GM18505 (cell line): ENCODE data around the gene MRPL40.

Experiments used
- ATAC-seq: cut with Tn5 transposase; IDR thresholded peaks from one replicate; pipeline ENCODE4 v1.9.1; 2021; ENCODE audit not compliant: unreplicated experiment
- POLR2A ChIP-seq: IDR thresholded peaks from 4 replicates; pipeline ENCODE4 v1.6.1; 2011; ENCODE audit warnings: borderline replicate concordance; ENCODE audit not compliant: insufficient read depth, insufficient read length; ENCODE audit errors: extremely low read depth

MRPL40 gene

DNA sequence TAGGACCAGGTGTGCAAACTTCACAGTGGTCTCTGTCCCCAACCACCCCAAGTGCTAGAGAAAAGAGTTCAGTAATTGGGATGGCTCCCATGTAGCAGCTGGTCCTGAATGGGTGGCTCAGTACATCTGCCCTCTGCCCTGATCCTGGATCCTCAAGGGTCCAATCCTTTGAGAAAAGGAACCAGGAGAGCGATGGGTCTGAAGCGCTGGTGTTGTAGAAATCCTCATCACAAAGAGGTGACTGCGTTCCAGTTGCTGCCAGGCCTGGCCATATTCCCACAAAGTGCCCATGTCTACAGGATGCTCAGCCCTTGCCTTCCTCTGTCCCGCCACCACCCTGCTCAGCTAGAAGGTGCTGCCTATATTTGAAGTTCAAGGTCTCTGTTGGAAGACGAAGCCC lies 21.4 kb downstream of the MRPL40 start:
- no peak for TF ChIP-seq POLR2A
- no peak for ATAC-seq

GRCh38 chr22:19454156-19454555 lies 21.8 kb downstream of the MRPL40 start:
- no peak for TF ChIP-seq POLR2A
- no peak for ATAC-seq

DNA sequence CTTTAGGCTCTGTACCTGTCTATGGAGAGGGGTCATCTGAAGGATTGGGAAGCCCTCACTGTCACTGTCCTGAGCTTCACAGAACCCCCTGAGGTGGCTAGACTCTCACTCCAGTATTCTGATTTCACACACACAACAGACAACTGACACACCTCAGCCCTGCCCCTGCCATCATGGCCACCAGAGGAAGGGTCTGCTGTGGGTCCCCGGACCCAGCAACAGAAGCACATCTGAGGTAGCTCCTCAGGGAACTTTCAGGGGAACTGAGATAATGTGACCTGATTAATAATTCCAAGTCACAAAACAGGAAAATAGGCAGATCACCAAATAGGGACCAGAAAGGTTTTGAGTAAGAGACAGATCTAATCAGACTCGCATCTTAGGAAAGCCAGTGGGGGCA lies 22.7 kb downstream of the MRPL40 start:
- no peak for ATAC-seq
- no peak for TF ChIP-seq POLR2A

DNA sequence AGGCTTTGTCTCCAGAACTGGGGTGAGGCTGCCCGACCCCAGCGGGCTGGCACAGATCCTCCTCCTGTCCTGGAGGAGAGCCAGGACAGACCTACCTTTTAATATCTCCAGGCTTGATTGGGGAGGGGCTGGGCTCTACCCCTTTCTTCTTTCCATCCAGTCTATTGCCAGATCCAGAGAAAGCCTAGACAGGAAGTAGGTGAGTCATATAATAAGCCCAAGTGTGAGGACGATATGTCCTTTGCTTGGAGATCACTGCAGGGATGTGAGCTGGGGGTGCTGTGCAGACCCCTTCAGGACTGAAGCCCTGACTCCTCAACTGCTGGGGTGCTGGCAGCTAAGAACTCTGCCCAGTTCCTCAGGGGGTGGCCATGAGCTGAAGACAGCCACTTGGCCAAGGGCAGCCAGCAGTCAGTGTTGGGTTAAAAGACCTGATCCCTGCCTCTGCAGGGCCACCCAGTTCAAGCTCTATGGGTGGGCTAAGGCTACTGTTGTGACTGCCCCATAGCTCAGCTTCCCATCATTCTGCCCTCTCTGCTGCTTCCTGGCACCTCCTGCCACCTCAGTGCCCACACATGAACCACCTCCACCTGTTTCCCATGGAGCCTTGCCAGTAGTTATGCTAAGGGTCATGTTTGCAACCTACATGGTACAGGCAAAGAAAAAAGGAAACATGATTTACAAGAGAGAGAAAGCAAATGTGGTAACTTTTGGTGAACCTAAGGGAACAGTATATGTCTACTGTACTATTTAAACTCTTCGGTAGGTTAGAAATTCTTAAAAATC lies 23.4 kb downstream of the MRPL40 start:
- no peak for ATAC-seq
- TF ChIP-seq POLR2A: no peak

GRCh38 chr22:19456541-19456940 lies 24.2 kb downstream of the MRPL40 start:
- ATAC-seq: no peak
- no peak for TF ChIP-seq POLR2A

DNA sequence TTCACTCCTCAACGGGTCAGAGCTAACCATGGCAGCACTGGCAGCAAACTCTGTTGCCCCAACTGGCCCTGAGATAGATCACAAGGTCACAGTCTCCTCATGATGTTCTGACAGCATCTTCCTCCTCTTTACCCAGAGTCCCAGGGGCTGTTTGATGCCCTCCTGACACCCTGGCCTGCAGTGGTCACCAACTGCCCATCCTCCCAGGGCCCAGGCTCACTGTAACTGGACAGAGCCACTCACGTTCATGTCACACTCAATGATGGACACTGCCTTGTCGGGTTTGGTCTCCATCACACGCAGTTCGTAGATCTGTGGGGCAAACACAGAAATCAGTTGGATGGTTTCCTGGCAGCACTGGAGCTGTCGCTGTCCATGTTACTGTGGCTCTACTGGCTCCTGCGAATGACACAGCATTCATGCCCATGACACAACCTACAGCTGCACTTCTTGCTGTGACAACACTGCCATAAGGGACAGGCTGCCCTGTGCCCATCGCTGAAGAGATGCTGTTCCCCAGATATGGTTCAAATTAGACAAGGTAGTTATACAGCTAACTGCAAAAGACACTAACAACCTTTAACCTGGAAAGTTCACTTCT lies 25.6 kb downstream of the MRPL40 start:
- no peak for ATAC-seq
- TF ChIP-seq POLR2A: no peak

DNA sequence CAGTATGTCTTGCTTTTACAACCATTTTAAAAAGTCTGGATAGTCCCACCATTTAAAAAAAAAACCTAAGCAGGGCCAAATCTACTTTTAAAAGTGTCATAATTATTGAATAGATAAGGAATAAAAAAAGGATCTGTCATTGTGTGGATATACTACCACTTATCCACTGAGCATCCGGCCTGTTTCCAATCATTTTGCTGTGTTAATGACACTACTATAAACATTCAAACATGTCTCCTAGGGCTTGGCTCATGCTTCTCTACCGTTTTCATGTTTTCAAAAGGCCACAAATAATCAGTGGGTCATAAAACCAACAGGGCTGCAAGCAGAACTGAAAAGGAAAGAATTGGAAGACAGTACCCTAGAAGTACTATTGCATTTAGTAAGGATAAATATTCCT lies 27.7 kb downstream of the MRPL40 start:
- no peak for TF ChIP-seq POLR2A
- no peak for ATAC-seq

DNA sequence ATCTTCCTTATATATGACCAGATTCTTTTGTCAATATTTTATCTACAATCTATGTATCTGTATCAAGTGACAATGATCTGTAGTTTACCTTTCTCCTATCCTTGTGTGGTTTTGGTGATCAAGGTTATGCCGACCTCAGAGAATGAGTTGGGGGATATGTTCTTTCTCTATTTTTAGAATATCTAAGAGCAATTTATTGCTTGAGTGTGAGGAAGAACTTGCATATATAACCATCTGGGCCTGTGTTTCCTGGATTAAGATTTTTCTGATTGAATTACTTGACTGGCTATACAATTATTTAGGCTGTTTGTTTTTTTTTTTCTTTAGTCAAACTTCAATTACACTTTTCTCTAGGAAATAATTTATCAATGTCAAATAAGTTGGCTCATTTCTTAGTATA lies 29.2 kb downstream of the MRPL40 start:
- no peak for ATAC-seq
- TF ChIP-seq POLR2A: no peak

DNA sequence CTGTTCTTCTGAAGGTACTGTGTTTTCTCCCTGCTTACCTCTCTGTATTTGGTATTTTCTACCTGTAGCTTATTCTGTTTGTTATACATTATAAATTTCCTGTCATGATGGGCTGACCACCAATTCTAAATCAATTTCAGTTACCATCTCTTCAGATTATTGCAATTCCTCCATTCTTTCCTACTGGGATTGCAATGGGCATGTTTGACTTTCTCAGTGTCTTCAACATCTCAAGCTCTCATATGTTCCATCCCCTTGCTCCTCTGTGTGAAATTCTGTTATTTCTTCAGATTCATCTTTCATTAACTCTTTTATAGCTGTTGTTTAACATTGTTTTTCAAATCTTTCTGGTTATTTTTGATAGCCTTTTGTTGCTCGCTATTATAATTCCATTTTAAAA lies 30.7 kb downstream of the MRPL40 start:
- TF ChIP-seq POLR2A: no peak
- ATAC-seq: no peak

- no peak for TF ChIP-seq POLR2A
- ATAC-seq: no peak
Measured at GRCh38 chr22:19463491-19464469, 31.4 kb downstream of the MRPL40 start.

GRCh38 chr22:19464546-19464945 lies 32.2 kb downstream of the MRPL40 start:
- ATAC-seq: no peak

DNA sequence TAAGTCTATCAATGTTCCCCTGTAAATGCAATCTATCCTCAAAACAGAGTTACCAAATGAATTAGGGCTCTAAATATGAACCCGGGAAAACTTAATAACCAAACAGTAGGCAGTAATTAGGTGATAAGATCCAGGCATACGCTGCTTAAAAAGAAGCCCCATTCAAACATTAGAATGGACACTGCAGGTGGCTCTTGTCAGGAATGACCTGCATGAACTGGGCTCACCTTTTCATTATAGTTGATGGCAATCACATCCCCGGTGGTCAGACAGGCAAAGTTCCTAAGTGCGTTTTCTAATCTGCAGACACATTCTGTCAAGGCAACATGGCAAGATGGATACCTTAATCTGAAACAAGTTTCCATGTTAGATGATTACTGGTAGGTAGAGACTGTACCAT lies 32.6 kb downstream of the MRPL40 start:
- ATAC-seq: no peak
- TF ChIP-seq POLR2A: no peak

More at GRCh38 chr22:19464546-19464945, 32.2 kb downstream of the MRPL40 start:
- no peak for TF ChIP-seq POLR2A

DNA sequence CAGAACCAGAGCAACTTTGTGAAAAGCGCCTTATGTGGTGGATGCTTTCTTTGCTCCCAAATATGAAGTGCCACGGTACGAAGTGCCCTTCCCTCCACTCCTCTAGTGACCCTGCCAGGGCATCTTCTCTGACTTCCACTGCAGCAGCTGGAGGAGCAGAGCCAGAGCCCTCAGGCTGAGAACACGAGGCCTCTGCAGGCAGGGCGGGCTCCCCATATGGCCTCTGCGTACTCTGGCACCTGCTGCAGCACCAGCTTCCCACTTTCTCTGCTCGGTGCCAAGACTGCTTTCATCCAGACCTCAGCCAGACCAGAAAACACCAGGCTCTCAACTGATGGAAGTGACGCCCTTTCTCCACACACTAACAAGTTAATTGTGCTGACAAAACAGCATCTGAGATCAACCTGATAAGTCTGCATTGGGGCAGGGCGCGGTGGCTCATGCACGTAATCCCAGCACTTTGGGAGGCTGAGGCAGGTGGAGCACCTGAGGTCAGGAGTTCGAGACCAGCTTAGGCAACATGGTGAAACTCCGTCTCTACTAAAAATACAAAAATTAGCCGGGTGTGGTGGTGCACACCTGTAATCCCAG lies 33.9 kb downstream of the MRPL40 start:
- no peak for ATAC-seq
- no peak for TF ChIP-seq POLR2A
